GM03348 (cell line): Measurements from ENCODE around the gene TSHR.
"Not testable (repeated sequence)": the region's sequence is repeated elsewhere in the genome, so short reads cannot be mapped to it uniquely, and the experiment has no call there.

Source experiments
- DNase-seq: peaks from one replicate; pipeline ENCODE4 v3.0.0; 2012; ENCODE audit warnings: low spot score

TSHR gene

DNA sequence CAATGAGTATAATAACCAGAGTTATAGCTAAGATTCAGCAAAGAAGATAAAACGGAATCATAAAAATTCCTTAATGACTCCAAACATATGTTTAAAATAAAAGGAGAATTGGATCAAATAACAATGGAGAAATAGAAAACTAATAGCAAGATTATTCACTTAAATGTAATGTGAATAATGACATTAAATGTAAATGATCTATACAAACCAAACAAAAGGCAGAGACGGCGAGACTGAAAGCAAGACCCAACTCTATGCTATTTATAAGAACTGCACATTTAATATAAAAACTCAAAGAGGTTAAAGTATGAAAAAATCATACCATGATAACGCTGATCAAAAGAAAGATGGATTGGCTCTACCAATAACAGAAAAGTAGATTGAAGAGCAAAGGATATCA lies 3.9 kb upstream of the TSHR start:
- no peak for DNase-seq

GRCh38 chr14:80953211-80953610 lies 2.2 kb upstream of the TSHR start:
- not testable (repeated sequence) for DNase-seq

- DNase-seq, result peak; percentile 89
These were observed 628 bp upstream of the TSHR start for GRCh38 chr14:80954687-80955299.

- DNase-seq, result no peak
These were observed 681 bp downstream of the TSHR start for GRCh38 chr14:80956102-80956501.

DNA sequence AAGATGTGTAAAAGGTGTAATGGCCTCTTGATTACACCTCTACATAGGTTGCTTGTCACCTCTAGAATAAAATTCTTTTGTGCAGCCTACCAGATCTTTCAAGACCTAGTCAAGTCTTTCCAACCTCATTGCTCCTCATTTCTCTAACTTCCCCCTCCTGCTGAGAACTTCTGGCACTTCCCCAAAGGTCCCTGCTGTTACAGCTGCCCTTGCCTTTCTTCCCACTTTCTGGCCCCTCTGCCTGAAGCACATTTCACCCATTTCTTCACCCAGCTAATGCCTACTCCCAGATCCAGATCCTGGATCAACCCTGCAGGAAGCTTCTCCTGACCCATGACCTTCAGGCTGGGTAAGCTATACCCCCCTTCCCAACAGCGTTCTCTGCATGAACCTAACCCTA lies 1.5 kb downstream of the TSHR start:
- DNase-seq, result no peak

DNA sequence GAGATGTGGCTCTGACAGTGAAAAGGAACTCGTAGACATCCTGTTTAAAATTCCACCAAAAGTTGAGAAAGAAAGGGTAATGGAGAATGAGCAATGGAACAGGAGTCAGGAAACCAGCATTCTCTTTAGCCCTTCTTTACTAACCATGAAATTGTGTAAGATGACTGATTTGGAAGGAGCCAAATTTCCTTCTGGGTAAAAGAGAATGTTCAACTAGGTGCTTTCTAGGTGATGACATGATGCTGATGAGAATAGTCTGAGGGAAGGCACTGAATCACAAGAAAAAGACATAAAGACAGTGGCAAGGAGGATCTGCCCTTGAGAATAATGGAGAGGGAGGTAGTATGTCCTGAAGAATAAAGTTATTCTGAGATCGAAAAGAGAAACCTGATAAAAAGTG lies 2.2 kb downstream of the TSHR start:
- DNase-seq, result no peak

- DNase-seq, result no peak
These were observed 2.8 kb downstream of the TSHR start for GRCh38 chr14:80958226-80958625.

DNA sequence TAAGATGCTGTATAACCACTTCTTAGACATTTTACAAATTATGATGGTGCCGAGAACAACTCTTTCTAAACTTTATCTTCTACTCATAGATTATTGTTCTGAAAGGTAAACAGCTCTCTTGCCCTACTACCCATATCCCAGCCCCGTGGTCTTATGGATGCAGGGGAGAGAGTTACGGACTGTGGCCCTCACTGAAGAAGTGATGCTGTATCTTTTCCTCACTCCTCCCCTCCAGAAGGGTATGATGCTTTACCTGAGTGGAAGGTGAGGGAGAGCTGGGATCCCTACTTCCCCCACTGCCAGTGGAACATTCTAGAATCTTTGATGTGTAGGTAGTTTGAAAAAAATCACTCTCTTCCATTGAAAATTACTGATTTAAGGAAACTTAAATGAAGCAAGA lies 3.5 kb downstream of the TSHR start:
- DNase-seq, result no peak

GRCh38 chr14:80959496-80959895 lies 4.1 kb downstream of the TSHR start:
- DNase-seq, result no peak

- no peak for DNase-seq
These were observed 9.6 kb downstream of the TSHR start for GRCh38 chr14:80965037-80965436.

GRCh38 chr14:80973931-80974641 lies 18.7 kb downstream of the TSHR start:
- peak; percentile 41 for DNase-seq

- no peak for DNase-seq
These were observed 19.3 kb downstream of the TSHR start for GRCh38 chr14:80974679-80975078.

GRCh38 chr14:80977221-80977620 lies 21.8 kb downstream of the TSHR start:
- no peak for DNase-seq

DNA sequence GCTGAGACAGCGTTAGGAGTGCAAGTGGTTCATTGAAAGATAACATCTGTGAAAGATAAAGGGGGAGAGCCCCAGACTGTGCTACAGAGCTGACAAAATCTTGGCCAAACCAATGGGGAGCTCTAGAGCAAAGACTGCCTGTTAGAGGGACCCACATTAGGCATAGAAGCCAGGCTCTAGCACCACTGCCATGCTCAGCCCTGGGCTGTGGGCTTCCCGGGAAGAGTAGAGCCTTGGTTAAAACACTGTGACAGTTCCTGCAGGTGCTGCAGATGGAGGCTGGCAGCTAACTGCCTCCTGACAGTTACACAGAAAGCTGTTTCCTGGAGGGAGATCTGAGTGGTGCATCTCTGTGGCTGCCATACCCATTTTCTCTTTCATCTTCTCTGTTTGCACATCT lies 23.0 kb downstream of the TSHR start:
- no peak for DNase-seq

- DNase-seq, result no peak
These were observed 24.5 kb downstream of the TSHR start for GRCh38 chr14:80979951-80980350.

- no peak for DNase-seq
These were observed 25.7 kb downstream of the TSHR start for GRCh38 chr14:80981156-80981555.

DNA sequence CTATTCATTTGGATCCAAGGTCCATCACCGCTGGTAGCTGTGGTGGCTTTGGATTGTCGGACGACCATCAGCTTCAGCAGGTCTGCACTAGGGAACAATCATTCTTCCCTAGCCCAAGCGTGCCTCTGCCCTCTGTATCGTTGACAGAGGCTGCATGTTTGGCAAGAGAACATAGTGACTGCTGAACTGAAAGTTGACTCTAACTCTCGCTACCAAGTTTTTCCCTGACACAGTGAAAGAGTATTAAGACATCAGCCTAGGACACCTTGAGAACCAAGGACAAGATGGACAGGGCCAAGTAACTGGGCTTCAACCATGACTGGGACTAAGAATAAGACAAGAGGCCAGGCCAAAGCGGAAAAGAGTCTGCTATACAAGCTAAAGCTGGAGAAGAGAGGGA lies 26.3 kb downstream of the TSHR start:
- DNase-seq, result no peak

GRCh38 chr14:80982711-80983110 lies 27.3 kb downstream of the TSHR start:
- DNase-seq, result peak; percentile 3

DNA sequence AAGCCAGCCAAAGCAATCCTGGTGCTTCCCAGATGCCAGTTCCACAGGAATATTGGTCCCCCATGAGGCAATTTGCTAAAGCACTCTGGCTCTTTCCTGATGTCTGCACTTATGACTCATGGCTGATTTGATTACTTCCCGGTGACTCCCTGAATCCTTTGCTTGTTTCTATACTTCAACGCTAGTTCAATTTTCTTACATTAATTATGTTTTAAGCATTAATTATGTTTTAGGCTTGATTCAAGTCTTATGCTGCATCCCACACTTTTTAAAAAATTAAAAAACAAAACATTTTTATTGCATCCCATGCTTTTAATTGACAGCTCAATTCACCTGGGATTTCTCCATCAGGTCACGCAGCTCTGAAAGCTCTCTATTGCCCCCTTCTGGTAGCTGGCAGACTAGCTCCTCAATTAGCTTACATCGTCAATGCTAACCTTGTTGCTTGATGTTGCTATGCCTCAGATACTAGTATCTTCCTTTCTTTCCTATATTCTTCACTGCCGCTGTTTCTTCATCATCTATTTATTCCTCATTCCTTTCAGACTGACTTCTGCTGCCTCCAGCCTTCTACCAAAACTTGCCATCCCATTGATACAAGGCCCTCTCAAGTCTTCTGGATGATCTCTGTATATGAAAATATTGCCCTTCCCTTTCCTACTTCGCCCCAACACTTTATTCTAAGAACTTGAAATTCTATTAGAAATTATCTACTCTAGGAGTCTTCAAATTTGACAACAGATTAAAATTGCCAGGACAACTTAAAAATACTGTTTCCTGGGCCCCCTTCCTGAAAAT lies 32.0 kb downstream of the TSHR start:
- peak; percentile 70 for DNase-seq

GRCh38 chr14:80988192-80988591 lies 32.8 kb downstream of the TSHR start:
- DNase-seq, result no peak

DNA sequence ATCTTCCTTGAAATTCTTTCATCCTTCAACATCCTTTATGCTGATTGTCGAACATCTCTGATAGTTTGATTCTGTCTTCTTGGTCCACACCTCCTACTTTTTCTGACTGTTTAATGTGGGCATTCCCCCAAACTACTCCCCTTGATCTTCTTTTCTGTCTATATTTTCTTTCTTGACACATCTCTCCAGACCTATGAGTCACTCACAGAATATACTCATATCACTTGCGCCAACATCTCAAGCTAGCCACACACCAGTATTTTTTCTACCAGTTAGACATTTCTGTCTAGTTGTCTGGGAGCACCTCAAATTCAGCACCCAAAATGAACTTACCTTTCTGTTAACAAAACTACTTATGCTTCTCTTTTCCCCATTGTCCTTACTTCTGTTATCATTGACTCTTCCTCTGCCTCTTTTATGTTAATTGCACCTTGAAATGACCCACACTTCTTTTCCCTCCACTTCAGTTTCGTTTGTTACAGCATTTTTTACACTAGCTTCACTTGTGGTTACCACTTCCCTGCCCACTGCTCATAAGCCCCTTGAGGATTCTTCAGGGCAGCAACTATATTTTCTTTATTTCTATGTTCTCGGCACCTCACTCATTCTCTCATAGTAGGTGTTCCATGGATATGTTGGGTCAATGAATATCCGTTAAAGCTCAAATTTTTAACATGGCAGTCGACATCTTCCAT lies 33.5 kb downstream of the TSHR start:
- DNase-seq, result no peak

- DNase-seq, result no peak
These were observed 37.2 kb downstream of the TSHR start for GRCh38 chr14:80992580-80992979.
